Immature natural killer cell (primary cell): ENCODE data around the gene LANCL2. TPM values are rescaled to one million over a fixed set of nuclear protein-coding genes. Genes with fewer than 3 reads are reported as not detected.

ENCODE experiments used
- DNase-seq, 3 donors: peaks; one replicate each; pipeline ENCODE4 v3.0.0; 2022; ENCODE audit warnings: mixed read lengths in 1 of 3
- H3K27ac Mint-ChIP-seq, 6 donors: one replicate each; pipeline ENCODE4 v1.8.0; 2020; ENCODE audit warnings: mixed read lengths in 6 of 6, mild to moderate bottlenecking in 5 of 6, inconsistent platforms in 4 of 6, moderate library complexity in 3 of 6
- H3K27me3 Mint-ChIP-seq, 3 donors: one replicate each; pipeline ENCODE4 v1.8.0; 2020 to 2021; ENCODE audit warnings: low read depth in 3 of 3, mild to moderate bottlenecking in 3 of 3, mixed read lengths in 3 of 3, moderate library complexity in 3 of 3, inconsistent platforms in 1 of 3
- H3K36me3 Mint-ChIP-seq, 3 donors: one replicate each; pipeline ENCODE4 v1.8.0; 2020; ENCODE audit warnings: mixed read lengths in 3 of 3, inconsistent platforms in 2 of 3, mild to moderate bottlenecking in 2 of 3
- H3K4me1 Mint-ChIP-seq, 2 donors: one replicate each; pipeline ENCODE4 v1.8.0; 2020; ENCODE audit warnings: inconsistent platforms in 2 of 2, mild to moderate bottlenecking in 2 of 2, mixed read lengths in 2 of 2, moderate library complexity in 1 of 2
- H3K4me3 Mint-ChIP-seq, 5 donors: one replicate each; pipeline ENCODE4 v1.8.0; 2020; ENCODE audit warnings: mild to moderate bottlenecking in 5 of 5, mixed read lengths in 5 of 5, inconsistent platforms in 3 of 5, moderate library complexity in 3 of 5
- H3K9me3 Mint-ChIP-seq, 6 donors: one replicate each; pipeline ENCODE4 v1.8.0; 2020; ENCODE audit warnings: mild to moderate bottlenecking in 6 of 6, mixed read lengths in 6 of 6, inconsistent platforms in 4 of 6, moderate library complexity in 3 of 6
- polyA plus RNA-seq, 3 donors: library from polyadenylated mRNA; unstranded; fragments of 300-500 nt; fragmentation: Illumina TruSeq; gene quantifications; one replicate each; pipeline ENCODE4 v1.2.3, GENCODE V29; 2021

LANCL2 gene
- polyA plus RNA-seq, 3 donors from 2014 or later = 5.6 to 9.5 (median 5.8) TPM

- H3K4me1 Mint-ChIP-seq = peaks cover 46 to 62% of the 10 kb centered on the region in 2 donors
- no peaks in the 10 kb centered on the region for H3K9me3 Mint-ChIP-seq
- peaks cover 0 to 5% (median 0%) of the 10 kb centered on the region in 3 donors for H3K27me3 Mint-ChIP-seq
- peak in 1 of 3 donors; percentile 6 for DNase-seq
- H3K4me3 Mint-ChIP-seq = peak overlapping the region; percentile 50 to 77 (median 66)
- H3K36me3 Mint-ChIP-seq = peaks cover 4 to 13% (median 8%) of the 10 kb centered on the region in 3 donors
- H3K27ac Mint-ChIP-seq = peak overlapping the region in 5 of 6 donors; percentile 54 to 81 (median 78)
Measured at GRCh38 chr7:55474944-55475854, 110.1 kb downstream of the LANCL2 start.

- DNase-seq = no peak
- Mint-ChIP-seq H3K27me3 (peaks cover 0 to 7% (median 0%) of the 10 kb centered on the region in 3 donors), H3K4me3 (peak overlapping the region; percentile 50 to 77 (median 66)), H3K4me1 (peaks cover 44 to 65% of the 10 kb centered on the region in 2 donors), H3K36me3 (peaks cover 4 to 12% (median 9%) of the 10 kb centered on the region in 3 donors), H3K27ac (peak overlapping the region in 4 of 6 donors; percentile 53 to 78 (median 60)), H3K9me3 (no peaks in the 10 kb centered on the region)
Measured at GRCh38 chr7:55475855-55476803, 111.0 kb downstream of the LANCL2 start.

- peaks cover 44 to 70% of the 10 kb centered on the region in 2 donors for H3K4me1 Mint-ChIP-seq
- H3K27ac Mint-ChIP-seq = peak overlapping the region in 3 of 6 donors; percentile 43 to 77 (median 55)
- H3K27me3 Mint-ChIP-seq = peaks cover 0 to 7% (median 2%) of the 10 kb centered on the region in 3 donors
- no peaks in the 10 kb centered on the region for H3K9me3 Mint-ChIP-seq
- H3K36me3 Mint-ChIP-seq = peaks cover 4 to 12% (median 5%) of the 10 kb centered on the region in 3 donors
- peak overlapping the region in 2 of 5 donors; percentile 43 to 53 for H3K4me3 Mint-ChIP-seq
- no peak for DNase-seq
Measured at GRCh38 chr7:55476852-55477780, 112.0 kb downstream of the LANCL2 start.

- peaks cover 4 to 12% (median 5%) of the 10 kb centered on the region in 3 donors for H3K36me3 Mint-ChIP-seq
- H3K9me3 Mint-ChIP-seq = no peaks in the 10 kb centered on the region
- no peak for DNase-seq
- no peak overlapping the region for H3K4me3 Mint-ChIP-seq
- H3K27ac Mint-ChIP-seq = peak overlapping the region in 3 of 6 donors; percentile 9 to 77 (median 43)
- peaks cover 0 to 7% (median 2%) of the 10 kb centered on the region in 3 donors for H3K27me3 Mint-ChIP-seq
- H3K4me1 Mint-ChIP-seq = peaks cover 44 to 71% of the 10 kb centered on the region in 2 donors
Measured at GRCh38 chr7:55477781-55478374, 112.7 kb downstream of the LANCL2 start.

GRCh38 chr7:55478700-55479099 lies 113.6 kb downstream of the LANCL2 start:
- Mint-ChIP-seq H3K4me1 (peaks cover 44 to 76% of the 10 kb centered on the region in 2 donors), H3K9me3 (no peaks in the 10 kb centered on the region), H3K36me3 (peaks cover 4 to 12% (median 5%) of the 10 kb centered on the region in 3 donors), H3K27me3 (peaks cover 0 to 7% (median 2%) of the 10 kb centered on the region in 3 donors), H3K4me3 (no peak overlapping the region), H3K27ac (peak overlapping the region in 2 of 6 donors; percentile 2 to 10)
- no peak for DNase-seq

- H3K27me3 Mint-ChIP-seq = peaks cover 0 to 6% (median 2%) of the 10 kb centered on the region in 3 donors
- DNase-seq = no peak
- H3K4me1 Mint-ChIP-seq = peaks cover 32 to 74% of the 10 kb centered on the region in 2 donors
- H3K27ac Mint-ChIP-seq = peak overlapping the region in 3 of 6 donors; percentile 10 to 77 (median 23)
- H3K36me3 Mint-ChIP-seq = peaks cover 4 to 13% (median 12%) of the 10 kb centered on the region in 3 donors
- no peak overlapping the region for H3K4me3 Mint-ChIP-seq
- no peaks in the 10 kb centered on the region for H3K9me3 Mint-ChIP-seq
Measured at GRCh38 chr7:55481155-55481554, 116.0 kb downstream of the LANCL2 start.

GRCh38 chr7:55483046-55483445 lies 117.9 kb downstream of the LANCL2 start:
- Mint-ChIP-seq H3K27me3 (peaks cover 0 to 5% (median 2%) of the 10 kb centered on the region in 3 donors), H3K9me3 (no peaks in the 10 kb centered on the region), H3K36me3 (peaks cover 4 to 17% (median 6%) of the 10 kb centered on the region in 3 donors), H3K27ac (no peak overlapping the region), H3K4me3 (no peak overlapping the region), H3K4me1 (peaks cover 24 to 75% of the 10 kb centered on the region in 2 donors)
- DNase-seq = no peak

Other genes with a start within 250 kb of the LANCL2 start
- gene VOPP1, start 207.2 kb downstream of the LANCL2 start, polyA plus RNA-seq = 100 to 1,000 TPM in 1 of 3 donors, 10 to 100 TPM in 2; 54.0 to 119 (median 57.9) TPM